Heart left ventricle (tissue), 13 donors: ENCODE data around the gene NDUFA6.

Source experiments
- POLR2A ChIP-seq, 2 donors: fragments of 450-650 bp; IDR thresholded peaks; one replicate each; pipeline ENCODE4 v1.6.1; 2017; ENCODE audit warnings: antibody characterized with exemption in 2 of 2, mild to moderate bottlenecking in 2 of 2, moderate library complexity in 2 of 2
- TF ChIP-seq, protein P1 (sequence below), 12 donors: fragments of 200-600 bp; sonication (generic) in 4 of 12; IDR thresholded peaks; one replicate each; pipeline versions ENCODE4 v1.5.0 to v1.8.0; 2018 to 2022; ENCODE audit warnings: antibody characterized with exemption in 12 of 12, mild to moderate bottlenecking in 5 of 12
- donor health status: ischemic (EF 13 %, LVEDD 7.1; RV severe dilation, severe dysfunction).
- donor health status: DM: no; HTN: yes; CAD: no.
- donor health status: DM: no; HTN: no; CAD: no.
- donor health status: ischemic (EF 25% LVEDD 6.9; RV normal size, moderate dysfunction).
- donor health status: ischemic (EF 25% LVEDD 5.7; RV mildly dilated, moderate dysfunction).
- donor health status: ischemic (EF 35%, LVEDD 5.7; RV mildly dilated, moderate dysfunction).
- donor health status: nonischemic (EF 11% LVEDD 7.7; RV severe dilation, severe dysfunction).
- donor health status: DM: yes; HTN: yes; CAD: no.
- donor health status: PGD.
- donor health status: ischemic (EF 29% LVEDD 5.4; RV normal size, mild dysfunction).
- donor health status: nonischemic (EF 23%, LVEDD 6.1; RV moderate dilation, normal function).

DNA sequence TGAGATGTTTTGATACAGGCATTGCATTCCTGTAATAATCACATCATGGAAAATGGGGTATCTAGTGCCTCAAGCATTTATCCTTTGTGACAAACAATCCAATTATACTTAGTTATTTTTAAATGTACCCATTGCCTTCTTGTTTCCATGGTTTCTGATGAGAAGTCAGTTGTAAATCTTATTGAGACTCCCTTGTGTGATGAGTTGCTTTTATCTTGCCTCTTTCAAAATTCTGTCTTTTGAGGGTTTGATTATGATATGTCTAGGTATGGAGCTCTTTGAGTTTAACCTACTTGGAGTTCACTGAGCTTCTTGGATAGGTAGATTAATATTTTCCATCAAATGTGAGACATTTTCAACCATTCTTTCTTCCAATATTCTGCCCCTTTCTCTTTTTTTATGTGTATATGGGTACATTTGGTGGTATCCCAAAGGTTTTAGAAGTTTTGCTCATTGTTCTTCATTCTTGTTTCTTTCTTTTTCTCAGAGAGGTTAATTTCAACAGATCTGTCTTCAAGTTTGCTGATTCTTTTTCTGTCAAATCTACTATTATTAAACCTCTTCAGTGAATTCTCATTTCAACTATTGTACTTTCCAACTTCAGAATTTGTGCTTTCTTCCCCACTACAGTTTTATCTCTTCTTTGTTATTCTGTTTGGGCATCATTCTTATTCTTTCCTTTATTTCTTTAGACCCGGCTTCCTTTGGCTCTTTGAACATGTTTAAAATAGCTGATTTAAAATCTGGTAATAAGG, 33.6 kb downstream of the NDUFA6 start:
- TF ChIP-seq, protein P1, sequence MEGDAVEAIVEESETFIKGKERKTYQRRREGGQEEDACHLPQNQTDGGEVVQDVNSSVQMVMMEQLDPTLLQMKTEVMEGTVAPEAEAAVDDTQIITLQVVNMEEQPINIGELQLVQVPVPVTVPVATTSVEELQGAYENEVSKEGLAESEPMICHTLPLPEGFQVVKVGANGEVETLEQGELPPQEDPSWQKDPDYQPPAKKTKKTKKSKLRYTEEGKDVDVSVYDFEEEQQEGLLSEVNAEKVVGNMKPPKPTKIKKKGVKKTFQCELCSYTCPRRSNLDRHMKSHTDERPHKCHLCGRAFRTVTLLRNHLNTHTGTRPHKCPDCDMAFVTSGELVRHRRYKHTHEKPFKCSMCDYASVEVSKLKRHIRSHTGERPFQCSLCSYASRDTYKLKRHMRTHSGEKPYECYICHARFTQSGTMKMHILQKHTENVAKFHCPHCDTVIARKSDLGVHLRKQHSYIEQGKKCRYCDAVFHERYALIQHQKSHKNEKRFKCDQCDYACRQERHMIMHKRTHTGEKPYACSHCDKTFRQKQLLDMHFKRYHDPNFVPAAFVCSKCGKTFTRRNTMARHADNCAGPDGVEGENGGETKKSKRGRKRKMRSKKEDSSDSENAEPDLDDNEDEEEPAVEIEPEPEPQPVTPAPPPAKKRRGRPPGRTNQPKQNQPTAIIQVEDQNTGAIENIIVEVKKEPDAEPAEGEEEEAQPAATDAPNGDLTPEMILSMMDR (IDR thresholded peaks at IDR 0.05) = no peak
- no peak for TF ChIP-seq POLR2A (IDR thresholded peaks at IDR 0.05)
